Measurements from ENCODE around the gene ANXA4.

Gene ANXA4

GRCh38 chr2:69863298-69863697 is 121.4 kb downstream of the ANXA4 start:
- no peak overlapping the region for H3K27ac Mint-ChIP-seq
- H3K27me3 Mint-ChIP-seq = no peaks in the 10 kb centered on the region
- H3K9me3 Mint-ChIP-seq = no peaks in the 10 kb centered on the region
- intact Hi-C loops (cut with micrococcal nuclease) = no loop called here
- no peak overlapping the region for H3K4me3 Mint-ChIP-seq
- no peaks in the 10 kb centered on the region for H3K4me1 Mint-ChIP-seq (ENCODE audit: low read depth)
- H3K36me3 Mint-ChIP-seq (ENCODE audit: low read depth) = peaks cover 31% of the 10 kb centered on the region
